Right lobe of liver (tissue), 6 donors: ENCODE results near the gene TIA1. TPM values are rescaled to one million over a fixed set of nuclear protein-coding genes. Genes with fewer than 3 reads are reported as not detected.

ENCODE experiments used
- ATAC-seq, 4 donors: fragments of 200-7000 bp; cut with Tn5 transposase; one replicate each; pipeline ENCODE4 v1.9.1; 2020; ENCODE audit warnings: mild to moderate bottlenecking in 4 of 4, moderate library complexity in 4 of 4
- DNase-seq, 3 donors: peaks; one replicate each; pipeline ENCODE4 v3.0.0-alpha.2; 2020
- H3K27ac ChIP-seq, 3 donors: fragments of 200-600 bp; one replicate each; pipeline ENCODE4 v1.8.0; 2022
- H3K27me3 ChIP-seq, 2 donors: fragments of 200-600 bp; one replicate each; pipeline ENCODE4 v1.8.0; 2022
- H3K36me3 ChIP-seq, 4 donors: fragments of 200-600 bp; sonication (generic) in 1 of 4; one replicate each; pipeline versions ENCODE4 v1.5.1 to v1.8.0; 2017 to 2022; ENCODE audit warnings: control low read depth in 1 of 4
- H3K4me1 ChIP-seq, 4 donors: fragments of 200-600 bp; sonication (generic) in 1 of 4; one replicate each; pipeline versions ENCODE4 v1.5.1 to v1.8.0; 2017 to 2022; ENCODE audit warnings: control low read depth in 1 of 4
- H3K4me3 ChIP-seq, 3 donors: fragments of 200-600 bp; one replicate each; pipeline ENCODE4 v1.8.0; 2022
- H3K9me3 ChIP-seq, 4 donors: fragments of 200-600 bp; sonication (generic) in 1 of 4; one replicate each; pipeline versions ENCODE4 v1.5.1 to v1.8.0; 2017 to 2022; ENCODE audit warnings: control low read depth in 1 of 4
- CTCF ChIP-seq, 4 donors: fragments of 200-600 bp in 3 of 4; fragments of 450-650 bp in 1 of 4; IDR thresholded peaks; one replicate each; pipeline versions ENCODE4 v1.5.1 to v1.8.0; 2016 to 2022; ENCODE audit warnings: antibody characterized with exemption in 4 of 4, mild to moderate bottlenecking in 2 of 4
- POLR2A ChIP-seq: fragments of 450-650 bp; IDR thresholded peaks from one replicate; pipeline ENCODE4 v1.6.1; 2017; ENCODE audit warnings: antibody characterized with exemption, mild to moderate bottlenecking
- WGBS: methylation state at CpG from one replicate; pipeline ENCODE4 v1.1.6; 2018; ENCODE audit warnings: low coverage, low lambda C conversion rate; ENCODE audit not compliant: insufficient coverage; ENCODE audit errors: missing lambda C conversion rate; 5-methylcytosine and 5-hydroxymethylcytosine counted together
- intact Hi-C, 2 donors: fragments of 100-400 bp; cut with DNase I; formaldehyde crosslinking; loops; one replicate each; pipeline versions ENCODE4 v1.11.2 to v1.14.1; 2022
- total RNA-seq, 6 experiments: library from RNA; depleted of rRNA in 2 of 6; stranded (reverse); fragments of >200 nt in 2 of 6; fragmentation: NEBNext Ultra II Directional in 3 of 6; extraction: Animal tissue kit (Norgen Biotek cat#: 25700) in 3 of 6; gene quantifications; one replicate each; pipeline versions ENCODE4 v1.1.0 to v1.2.4, GENCODE V29; 2016 to 2023
- donor health status: DM: no; HTN: yes; CAD: no.
- donor health status: DM: no; HTN: no; CAD: no.
- donor health status: DM: no; HTN: no; CAD: no.
- donor health status: DM: no; HTN: yes; CAD: no.
- donor health status: DM: no; HTN: yes; CAD: no.

The TIA1 gene
- total RNA-seq, 6 experiments from 2014 or later: 27.5 to 44.2 (median 35.8) TPM

GRCh38 chr2:70211595-70211994, 36.8 kb downstream of the TIA1 start:
- H3K4me3 ChIP-seq: no peak overlapping the region
- no peak for DNase-seq
- peaks cover 0 to 30% (median 8%) of the 10 kb centered on the region in 4 donors for H3K36me3 ChIP-seq
- no peaks in the 10 kb centered on the region for H3K4me1 ChIP-seq
- intact Hi-C loops: no loop called here
- no peaks in the 10 kb centered on the region for H3K9me3 ChIP-seq
- no peak overlapping the region for H3K27ac ChIP-seq
- no peak for ATAC-seq
- TF ChIP-seq POLR2A: no peak
- TF ChIP-seq CTCF (IDR thresholded peaks at IDR 0.05): no peak
- H3K27me3 ChIP-seq: no peaks in the 10 kb centered on the region
- 82% methylated on average over 2 of the region's 2 CpGs for WGBS

GRCh38 chr2:70204452-70204851, 44.0 kb downstream of the TIA1 start:
- DNase-seq (peak in 1 of 3 donors; percentile 66), ATAC-seq (peak in 2 of 4 donors; percentile 53 to 74)
- TF ChIP-seq POLR2A: no peak
- TF ChIP-seq CTCF (IDR thresholded peaks at IDR 0.05): no peak
- H3K27me3 ChIP-seq: no peaks in the 10 kb centered on the region
- H3K4me1 ChIP-seq: peaks cover 0 to 25% (median 3%) of the 10 kb centered on the region in 4 donors
- H3K4me3 ChIP-seq: no peak overlapping the region
- intact Hi-C loops: no loop called here
- no peaks in the 10 kb centered on the region for H3K36me3 ChIP-seq
- 63% methylated on average over 2 of the region's 8 CpGs for WGBS
- no peak overlapping the region for H3K27ac ChIP-seq
- no peaks in the 10 kb centered on the region for H3K9me3 ChIP-seq

- peak; percentile 63 to 83 (median 74) for ATAC-seq
Observed at GRCh38 chr2:70203086-70203485, 45.3 kb downstream of the TIA1 start.

GRCh38 chr2:70202236-70202806, 46.1 kb downstream of the TIA1 start:
- TF ChIP-seq POLR2A: no peak
- no peak for TF ChIP-seq CTCF (IDR thresholded peaks at IDR 0.05)
- peaks cover 0 to 25% (median 3%) of the 10 kb centered on the region in 4 donors for H3K4me1 ChIP-seq
- H3K27me3 ChIP-seq: no peaks in the 10 kb centered on the region
- ATAC-seq (no peak), DNase-seq (no peak)
- no peak overlapping the region for H3K4me3 ChIP-seq
- 70% methylated on average over 3 of the region's 9 CpGs for WGBS
- H3K27ac ChIP-seq: no peak overlapping the region
- H3K9me3 ChIP-seq: no peaks in the 10 kb centered on the region
- no peaks in the 10 kb centered on the region for H3K36me3 ChIP-seq
- intact Hi-C loops: no loop called here

More at GRCh38 chr2:70203086-70203485, 45.3 kb downstream of the TIA1 start:
- Histone ChIP-seq H3K27ac (no peak overlapping the region), H3K4me1 (peaks cover 0 to 25% (median 3%) of the 10 kb centered on the region in 4 donors), H3K9me3 (no peaks in the 10 kb centered on the region), H3K36me3 (no peaks in the 10 kb centered on the region), H3K27me3 (no peaks in the 10 kb centered on the region), H3K4me3 (no peak overlapping the region)
- 57% methylated on average over 4 of the region's 5 CpGs for WGBS
- TF ChIP-seq CTCF (IDR thresholded peaks at IDR 0.05): no peak
- no peak for TF ChIP-seq POLR2A
- DNase-seq: peak in 2 of 3 donors; percentile 65 to 79
- intact Hi-C loops: no loop called here
